IMR-90 (cell line): ENCODE results near the gene CINP. TPM values are rescaled to one million over a fixed set of nuclear protein-coding genes. Genes with fewer than 3 reads are reported as not detected.

Experiments used
- ATAC-seq: fragments of 200-7000 bp; cut with Tn5 transposase; 2 replicates; pipeline ENCODE4 v1.9.1; 2020; ENCODE audit warnings: low read depth, mild to moderate bottlenecking, moderate library complexity
- BruUV-seq: library from RNA; stranded (reverse); fragments of 400-500 nt; replicated peaks from 2 replicates; lab custom pipeline; 2021; lab: Mats Ljungman, UMichigan
- CTCF ChIA-PET: fragments of 300-600 bp; formaldehyde crosslinking; extraction: SDS; loops from one replicate; lab custom pipeline; 2021; ENCODE audit warnings: antibody characterized with exemption; lab: Yijun Ruan, JAX
- POLR2A ChIA-PET: fragments of 300-600 bp; sonication (Branson Sonifier 250); formaldehyde crosslinking; loops from one replicate; lab custom pipeline; 2022; ENCODE audit warnings: antibody characterized with exemption; ENCODE audit not compliant: unreplicated experiment; lab: Charles Lee
- DNase-seq: peaks from one replicate; pipeline ENCODE4 v3.0.0; 2013
- H2AFZ ChIP-seq: replicated peaks from 2 replicates; pipeline ENCODE3; 2013; ENCODE audit warnings: low read length, mild to moderate bottlenecking; ENCODE audit not compliant: poor library complexity
- H2AK5ac ChIP-seq: 2 replicates; pipeline ENCODE4 v1.6.1; 2013; ENCODE audit warnings: low read depth, low read length, inconsistent platforms
- H2AK9ac ChIP-seq: replicated peaks from 2 replicates; pipeline ENCODE3; 2013; ENCODE audit warnings: mild to moderate bottlenecking, low read depth, low read length, moderate library complexity; ENCODE audit not compliant: poor library complexity
- H2BK120ac ChIP-seq: 2 replicates; pipeline ENCODE4 v1.6.1; 2013; ENCODE audit warnings: low read depth, low read length, inconsistent platforms
- H2BK15ac ChIP-seq: 3 replicates; pipeline ENCODE4 v1.6.1; 2013; ENCODE audit warnings: low read depth, low read length, inconsistent platforms
- H2BK20ac ChIP-seq: 2 replicates; pipeline ENCODE4 v1.6.1; 2013; ENCODE audit warnings: low read depth, mild to moderate bottlenecking, inconsistent platforms, low read length, moderate library complexity
- H2BK5ac ChIP-seq: 2 replicates; pipeline ENCODE4 v1.6.1; 2013; ENCODE audit warnings: mild to moderate bottlenecking, low read depth, low read length, inconsistent platforms; ENCODE audit not compliant: poor library complexity, severe bottlenecking
- H3K14ac ChIP-seq: replicated peaks from 2 replicates; pipeline ENCODE4 v1.6.1; 2013; ENCODE audit warnings: low read depth, low read length, inconsistent platforms
- H3K18ac ChIP-seq: 2 replicates; pipeline ENCODE4 v1.6.1; 2013; ENCODE audit warnings: low read depth, low read length, control low read depth
- H3K23ac ChIP-seq: 2 replicates; pipeline ENCODE4 v1.6.1; 2013; ENCODE audit warnings: low read depth, low read length, inconsistent platforms
- H3K27ac ChIP-seq: 2 replicates; pipeline ENCODE4 v1.5.1; 2013; ENCODE audit warnings: mild to moderate bottlenecking, control low read depth, low read length; ENCODE audit not compliant: insufficient read depth
- H3K27me3 ChIP-seq: 2 replicates; pipeline ENCODE4 v1.6.1; 2013; ENCODE audit warnings: low read length; ENCODE audit not compliant: control insufficient read depth, insufficient read depth
- H3K36me3 ChIP-seq: 2 replicates; pipeline ENCODE4 v1.6.1; 2013; ENCODE audit warnings: low read length, mixed read lengths; ENCODE audit not compliant: control insufficient read depth, insufficient read depth
- H3K4ac ChIP-seq: 2 replicates; pipeline ENCODE4 v1.6.1; 2013; ENCODE audit warnings: low read depth, low read length, inconsistent platforms
- H3K4me1 ChIP-seq: 2 replicates; pipeline ENCODE4 v1.6.1; 2013; ENCODE audit warnings: low read length, mixed read lengths; ENCODE audit not compliant: control insufficient read depth, insufficient read depth
- H3K4me2 ChIP-seq: 2 replicates; pipeline ENCODE4 v1.6.1; 2013; ENCODE audit warnings: low read depth, mild to moderate bottlenecking, control low read depth, low read length, moderate library complexity
- H3K4me3 ChIP-seq: 2 replicates; pipeline ENCODE4 v1.5.1; 2013; ENCODE audit warnings: low read depth, mild to moderate bottlenecking, control low read depth, low read length, moderate library complexity; ENCODE audit not compliant: insufficient read depth
- H3K56ac ChIP-seq: 2 replicates; pipeline ENCODE4 v1.6.1; 2013; ENCODE audit warnings: low read length, inconsistent platforms; ENCODE audit not compliant: insufficient read depth; ENCODE audit errors: extremely low read depth
- H3K79me1 ChIP-seq, 2 experiments: 2 replicates each; pipeline ENCODE4 v1.6.1; 2013; ENCODE audit warnings: low read length in 2 of 2, inconsistent platforms in 1 of 2, low read depth in 1 of 2
- H3K9ac ChIP-seq: 2 replicates; pipeline ENCODE4 v1.6.1; 2013; ENCODE audit warnings: low read depth, low read length, control low read depth
- H3K9me1 ChIP-seq: 2 replicates; pipeline ENCODE4 v1.6.1; 2013; ENCODE audit warnings: low read length, inconsistent platforms; ENCODE audit not compliant: insufficient read depth
- H3K9me3 ChIP-seq: 2 replicates; pipeline ENCODE4 v1.6.1; 2013; ENCODE audit warnings: low read length; ENCODE audit not compliant: control insufficient read depth, insufficient read depth
- H4K20me1 ChIP-seq: 2 replicates; pipeline ENCODE4 v1.6.1; 2013; ENCODE audit warnings: low read length, inconsistent platforms; ENCODE audit not compliant: insufficient read depth
- H4K5ac ChIP-seq: 2 replicates; pipeline ENCODE4 v1.6.1; 2013; ENCODE audit warnings: mild to moderate bottlenecking, low read depth, low read length, control low read depth
- H4K8ac ChIP-seq, 2 experiments: 2 replicates each; pipeline ENCODE4 v1.6.1; 2013; ENCODE audit warnings: low read depth in 2 of 2, low read length in 2 of 2, control low read depth in 1 of 2, inconsistent platforms in 1 of 2
- H4K91ac ChIP-seq: 2 replicates; pipeline ENCODE4 v1.6.1; 2013; ENCODE audit warnings: low read depth, low read length, inconsistent platforms; ENCODE audit not compliant: insufficient read depth
- BHLHE40 ChIP-seq: fragments of 150-350 bp; IDR thresholded peaks from 2 replicates; pipeline ENCODE4 v1.6.1; 2016; ENCODE audit warnings: mild to moderate bottlenecking, low read depth, low read length
- CEBPB ChIP-seq: IDR thresholded peaks from 2 replicates; pipeline ENCODE4 v1.6.1; 2012; ENCODE audit warnings: low read depth, low read length, improper control_type of control experiment
- CHD1 ChIP-seq: IDR thresholded peaks from 2 replicates; pipeline ENCODE4 v1.6.1; 2012; ENCODE audit warnings: low read depth, low read length, improper control_type of control experiment
- FOS ChIP-seq: fragments of 150-350 bp; IDR thresholded peaks from 2 replicates; pipeline ENCODE4 v1.6.1; 2016; ENCODE audit warnings: low read depth, low read length
- MAFK ChIP-seq: IDR thresholded peaks from 2 replicates; pipeline ENCODE4 v1.6.1; 2012; ENCODE audit warnings: low read depth, low read length, improper control_type of control experiment
- MAZ ChIP-seq: IDR thresholded peaks from 2 replicates; pipeline ENCODE4 v1.6.1; 2012; ENCODE audit warnings: low read depth, mild to moderate bottlenecking, low read length, improper control_type of control experiment, moderate library complexity, borderline replicate concordance
- MXI1 ChIP-seq: IDR thresholded peaks from 2 replicates; pipeline ENCODE4 v1.6.1; 2012; ENCODE audit warnings: low read depth, mild to moderate bottlenecking, low read length, moderate library complexity, borderline replicate concordance
- NFE2L2 ChIP-seq: fragments of 150-350 bp; IDR thresholded peaks from 2 replicates; pipeline ENCODE4 v1.6.1; 2016; ENCODE audit warnings: low read depth, mild to moderate bottlenecking, low read length
- POLR2A ChIP-seq: IDR thresholded peaks from 2 replicates; pipeline ENCODE4 v1.6.1; 2012; ENCODE audit warnings: mild to moderate bottlenecking, low read depth, low read length
- RAD21 ChIP-seq: IDR thresholded peaks from 2 replicates; pipeline ENCODE4 v1.6.1; 2012; ENCODE audit warnings: low read length, improper control_type of control experiment
- RCOR1 ChIP-seq: IDR thresholded peaks from 2 replicates; pipeline ENCODE4 v1.6.1; 2012; ENCODE audit warnings: mild to moderate bottlenecking, low read length, improper control_type of control experiment; ENCODE audit not compliant: insufficient replicate concordance
- RFX5 ChIP-seq: IDR thresholded peaks from 2 replicates; pipeline ENCODE4 v1.8.0; 2012; ENCODE audit warnings: low read depth, mild to moderate bottlenecking, low read length, moderate library complexity
- SMC3 ChIP-seq: fragments of 150-350 bp; IDR thresholded peaks from 2 replicates; pipeline ENCODE4 v1.6.1; 2016; ENCODE audit warnings: low read depth, mild to moderate bottlenecking, antibody characterized with exemption, low read length, moderate library complexity
- WGBS, 2 experiments: methylation state at CpG; one replicate each; pipeline versions ENCODE4 v1.1.5 to v1.1.7; 2013; ENCODE audit warnings: missing lambda C conversion rate in 2 of 2; ENCODE audit not compliant: insufficient read length in 1 of 2; ENCODE audit errors: extremely low coverage in 2 of 2; 5-methylcytosine and 5-hydroxymethylcytosine counted together
- dilution Hi-C: fragments of 300-500 bp; cut with HindIII; formaldehyde crosslinking; loops from one replicate; pipeline ENCODE4 v1.14.3; 2018; ENCODE audit warnings: low sequenced_read_pairs; ENCODE audit not compliant: unreplicated experiment
- in situ Hi-C: fragments of 300-500 bp; cut with MboI; formaldehyde crosslinking; loops from 3 replicates; pipeline ENCODE4 v1.14.3; 2019; ENCODE audit warnings: low sequenced_read_pairs, inconsistent platforms, mixed read lengths
- intact Hi-C: fragments of 100-400 bp; cut with micrococcal nuclease; formaldehyde crosslinking; loops from 2 replicates; pipeline ENCODE4 v1.10.0; 2022
- polyA plus RNA-seq, 3 experiments: library from polyadenylated mRNA; depleted of rRNA; stranded (reverse); fragments of >200 nt; gene quantifications; 2 replicates each; pipeline ENCODE4 v1.2.3, GENCODE V29; 2012; ENCODE audit warnings: low replicate concordance in 1 of 3
- total RNA-seq: library from RNA; depleted of rRNA; stranded (reverse); fragments of >200 nt; gene quantifications from 2 replicates; pipeline ENCODE4 v1.2.3, GENCODE V29; 2012
- TF ChIP-seq, protein P1 (sequence below): fragments of 150-350 bp; IDR thresholded peaks from 2 replicates; pipeline ENCODE4 v1.6.1; 2016; ENCODE audit warnings: low read depth, mild to moderate bottlenecking, low read length, moderate library complexity, borderline replicate concordance
- TF ChIP-seq, protein P2 (sequence below): conservative IDR thresholded peaks from 2 replicates; pipeline ENCODE4 v1.5.1; 2012; ENCODE audit warnings: mild to moderate bottlenecking, low read depth, low read length, improper control_type of control experiment
- TF ChIP-seq, protein P3 (sequence below): fragments of 150-350 bp; IDR thresholded peaks from 2 replicates; pipeline ENCODE4 v1.6.1; 2017; ENCODE audit warnings: mild to moderate bottlenecking, antibody characterized with exemption, low read length, low read depth

The CINP gene
- total and polyA plus RNA-seq, 2 of the 4 experiments (the other 2 are of a cell fraction) = 41.9 to 56.4 TPM

DNA sequence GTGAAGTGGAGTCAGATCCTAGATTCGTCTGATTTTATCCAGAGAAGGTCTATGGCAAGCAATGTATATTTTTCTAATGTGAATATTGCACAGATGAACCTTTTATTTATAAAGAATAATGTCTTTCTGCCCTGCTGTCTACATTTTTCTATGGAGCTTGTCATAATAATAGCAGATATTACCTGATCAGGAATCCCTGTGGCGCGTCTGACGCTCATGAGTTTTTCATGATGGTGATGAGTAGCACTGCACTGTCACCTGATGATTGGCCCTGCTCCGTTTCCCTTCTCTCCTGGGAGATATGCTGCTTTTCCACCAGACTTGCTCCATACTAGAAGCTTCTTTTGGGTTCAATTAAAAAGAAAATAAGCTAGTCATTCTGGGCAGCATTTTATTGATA, 20.5 kb downstream of the CINP start:
- Histone ChIP-seq H3K4ac (no peak overlapping the region), H2BK20ac (no peak overlapping the region), H3K9me1 (no peaks in the 10 kb centered on the region), H3K27me3 (no peaks in the 10 kb centered on the region), H2BK15ac (no peak overlapping the region), H3K56ac (no peak overlapping the region), H3K4me2 (no peak overlapping the region), H3K23ac (no peak overlapping the region), H2BK5ac (no peak overlapping the region), H3K9ac (no peak overlapping the region), H3K4me1 (no peaks in the 10 kb centered on the region), H2BK120ac (no peak overlapping the region), H2AFZ (no peak overlapping the region), H3K27ac (no peak overlapping the region), H4K91ac (no peak overlapping the region), H3K36me3 (peaks cover 42% of the 10 kb centered on the region), H2AK9ac (no peak overlapping the region), H3K9me3 (no peaks in the 10 kb centered on the region), H4K5ac (no peak overlapping the region), H3K18ac (no peak overlapping the region), H4K20me1 (no peaks in the 10 kb centered on the region; the same call in 1 of the 2 replicates), H4K8ac (no peak overlapping the region), H3K4me3 (no peak overlapping the region), H2AK5ac (no peak overlapping the region), H3K79me1 (no peaks in the 10 kb centered on the region), H3K14ac (no peak overlapping the region)
- CTCF ChIA-PET = no interaction called here
- no peak for DNase-seq
- dilution Hi-C loops (no loop called here), in situ Hi-C loops (no loop called here), intact Hi-C loops (no loop called here)
- TF ChIP-seq MXI1 (no peak), MAZ (no peak), SMC3 (no peak), BHLHE40 (no peak), FOS (no peak), CHD1 (no peak), NFE2L2 (no peak), RAD21 (no peak), RCOR1 (no peak), RFX5 (no peak), CEBPB (no peak), POLR2A (no peak), MAFK (no peak)
- TF ChIP-seq, protein P1, sequence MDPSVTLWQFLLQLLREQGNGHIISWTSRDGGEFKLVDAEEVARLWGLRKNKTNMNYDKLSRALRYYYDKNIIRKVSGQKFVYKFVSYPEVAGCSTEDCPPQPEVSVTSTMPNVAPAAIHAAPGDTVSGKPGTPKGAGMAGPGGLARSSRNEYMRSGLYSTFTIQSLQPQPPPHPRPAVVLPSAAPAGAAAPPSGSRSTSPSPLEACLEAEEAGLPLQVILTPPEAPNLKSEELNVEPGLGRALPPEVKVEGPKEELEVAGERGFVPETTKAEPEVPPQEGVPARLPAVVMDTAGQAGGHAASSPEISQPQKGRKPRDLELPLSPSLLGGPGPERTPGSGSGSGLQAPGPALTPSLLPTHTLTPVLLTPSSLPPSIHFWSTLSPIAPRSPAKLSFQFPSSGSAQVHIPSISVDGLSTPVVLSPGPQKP = no peak
- TF ChIP-seq, protein P2, sequence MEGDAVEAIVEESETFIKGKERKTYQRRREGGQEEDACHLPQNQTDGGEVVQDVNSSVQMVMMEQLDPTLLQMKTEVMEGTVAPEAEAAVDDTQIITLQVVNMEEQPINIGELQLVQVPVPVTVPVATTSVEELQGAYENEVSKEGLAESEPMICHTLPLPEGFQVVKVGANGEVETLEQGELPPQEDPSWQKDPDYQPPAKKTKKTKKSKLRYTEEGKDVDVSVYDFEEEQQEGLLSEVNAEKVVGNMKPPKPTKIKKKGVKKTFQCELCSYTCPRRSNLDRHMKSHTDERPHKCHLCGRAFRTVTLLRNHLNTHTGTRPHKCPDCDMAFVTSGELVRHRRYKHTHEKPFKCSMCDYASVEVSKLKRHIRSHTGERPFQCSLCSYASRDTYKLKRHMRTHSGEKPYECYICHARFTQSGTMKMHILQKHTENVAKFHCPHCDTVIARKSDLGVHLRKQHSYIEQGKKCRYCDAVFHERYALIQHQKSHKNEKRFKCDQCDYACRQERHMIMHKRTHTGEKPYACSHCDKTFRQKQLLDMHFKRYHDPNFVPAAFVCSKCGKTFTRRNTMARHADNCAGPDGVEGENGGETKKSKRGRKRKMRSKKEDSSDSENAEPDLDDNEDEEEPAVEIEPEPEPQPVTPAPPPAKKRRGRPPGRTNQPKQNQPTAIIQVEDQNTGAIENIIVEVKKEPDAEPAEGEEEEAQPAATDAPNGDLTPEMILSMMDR = no peak
- TF ChIP-seq, protein P3, sequence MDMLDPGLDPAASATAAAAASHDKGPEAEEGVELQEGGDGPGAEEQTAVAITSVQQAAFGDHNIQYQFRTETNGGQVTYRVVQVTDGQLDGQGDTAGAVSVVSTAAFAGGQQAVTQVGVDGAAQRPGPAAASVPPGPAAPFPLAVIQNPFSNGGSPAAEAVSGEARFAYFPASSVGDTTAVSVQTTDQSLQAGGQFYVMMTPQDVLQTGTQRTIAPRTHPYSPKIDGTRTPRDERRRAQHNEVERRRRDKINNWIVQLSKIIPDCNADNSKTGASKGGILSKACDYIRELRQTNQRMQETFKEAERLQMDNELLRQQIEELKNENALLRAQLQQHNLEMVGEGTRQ = no peak
- no CpG with 5 or more reads among the region's 5 CpGs for WGBS, 2 experiments
- ATAC-seq = no peak
- POLR2A ChIA-PET = no interaction called here
- BruUV-seq = no TSS peak
